Measurements from ENCODE around the gene ZNF618.

DNA sequence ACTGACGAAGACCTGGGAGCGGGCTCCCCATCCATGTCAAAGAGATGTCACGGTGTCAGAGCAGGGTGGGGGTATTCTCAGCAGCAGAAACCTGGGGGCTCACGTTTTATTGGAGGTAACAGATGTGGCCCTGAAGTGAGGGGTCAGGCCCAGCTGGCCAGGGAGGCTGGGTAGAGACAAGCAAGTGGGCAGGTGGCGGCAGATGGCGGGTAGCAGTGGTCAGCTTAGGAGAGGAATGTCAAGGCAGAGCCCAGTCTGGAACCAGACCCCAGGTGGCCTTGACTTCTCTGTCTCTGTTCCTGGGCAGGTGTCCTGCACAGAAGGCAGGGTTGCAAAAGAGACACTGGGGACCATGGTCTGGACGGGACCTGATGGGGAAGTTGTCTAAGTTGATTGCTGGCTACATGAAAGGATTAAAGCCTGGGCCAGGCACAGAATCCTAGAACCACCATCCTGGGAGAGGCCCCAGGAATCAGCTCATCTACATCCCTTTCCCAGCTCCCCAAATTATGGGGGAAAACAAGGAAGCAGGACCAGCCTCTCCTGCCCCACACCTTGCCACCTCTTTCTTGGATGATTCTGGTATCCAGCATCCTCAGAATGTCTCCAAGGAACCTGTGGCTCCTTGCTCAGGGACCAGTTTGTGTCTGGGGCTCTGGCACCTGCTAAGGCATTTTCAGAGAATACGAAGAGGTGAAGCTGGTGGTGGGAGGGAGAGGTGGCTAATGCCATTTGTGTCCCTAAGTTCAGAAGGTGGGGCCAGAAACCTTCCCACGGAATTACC lies 129.5 kb downstream of the ZNF618 start:
- TF ChIP-seq, protein P1, sequence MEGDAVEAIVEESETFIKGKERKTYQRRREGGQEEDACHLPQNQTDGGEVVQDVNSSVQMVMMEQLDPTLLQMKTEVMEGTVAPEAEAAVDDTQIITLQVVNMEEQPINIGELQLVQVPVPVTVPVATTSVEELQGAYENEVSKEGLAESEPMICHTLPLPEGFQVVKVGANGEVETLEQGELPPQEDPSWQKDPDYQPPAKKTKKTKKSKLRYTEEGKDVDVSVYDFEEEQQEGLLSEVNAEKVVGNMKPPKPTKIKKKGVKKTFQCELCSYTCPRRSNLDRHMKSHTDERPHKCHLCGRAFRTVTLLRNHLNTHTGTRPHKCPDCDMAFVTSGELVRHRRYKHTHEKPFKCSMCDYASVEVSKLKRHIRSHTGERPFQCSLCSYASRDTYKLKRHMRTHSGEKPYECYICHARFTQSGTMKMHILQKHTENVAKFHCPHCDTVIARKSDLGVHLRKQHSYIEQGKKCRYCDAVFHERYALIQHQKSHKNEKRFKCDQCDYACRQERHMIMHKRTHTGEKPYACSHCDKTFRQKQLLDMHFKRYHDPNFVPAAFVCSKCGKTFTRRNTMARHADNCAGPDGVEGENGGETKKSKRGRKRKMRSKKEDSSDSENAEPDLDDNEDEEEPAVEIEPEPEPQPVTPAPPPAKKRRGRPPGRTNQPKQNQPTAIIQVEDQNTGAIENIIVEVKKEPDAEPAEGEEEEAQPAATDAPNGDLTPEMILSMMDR (IDR thresholded peaks at IDR 0.05): no peak
- TF ChIP-seq POLR2AphosphoS5 (IDR thresholded peaks at IDR 0.05): no peak

Measured in prostate gland (tissue), 2 donors.